Motor neuron (in vitro differentiated cells): Measurements from ENCODE around the gene GABRB2. TPM values are rescaled to one million over a fixed set of nuclear protein-coding genes. Genes with fewer than 3 reads are reported as not detected.
"Not testable (repeated sequence)": the region's sequence is repeated elsewhere in the genome, so short reads cannot be mapped to it uniquely, and the experiment has no call there.

Experiments
- ATAC-seq, 8 experiments: fragments of 200-7000 bp; cut with Tn5 transposase; replicated peaks in 6 of 8; 2 replicates each; pipeline ENCODE4 v1.8.0; 2021; ENCODE audit warnings: mild to moderate bottlenecking in 8 of 8, moderate library complexity in 8 of 8
- H3K27ac ChIP-seq, 2 donors: fragments of 250-450 bp; sonication (Bioruptor Pico); 2 replicates each; pipeline ENCODE4 v1.9.0; 2021; ENCODE audit warnings: antibody characterized with exemption in 2 of 2, mild to moderate bottlenecking in 2 of 2, moderate library complexity in 1 of 2
- H3K4me1 ChIP-seq, 2 donors: fragments of 250-450 bp; sonication (Bioruptor Pico); replicated peaks in 1 of 2; 2 replicates each; pipeline ENCODE4 v1.6.1; 2021; ENCODE audit warnings: antibody characterized with exemption in 2 of 2, mild to moderate bottlenecking in 2 of 2, moderate library complexity in 1 of 2
- H3K4me3 ChIP-seq, 5 donors: fragments of 250-450 bp; sonication (Bioruptor Pico); 2 replicates each; pipeline ENCODE4 v1.9.0; 2021; ENCODE audit warnings: antibody characterized with exemption in 5 of 5, mild to moderate bottlenecking in 5 of 5, moderate library complexity in 4 of 5
- WGBS, 10 experiments: fragments of 450-650 bp; shearing (Covaris generic); methylation state at CpG; one replicate each; pipeline ENCODE4 v1.0.0; 2022; 5-methylcytosine and 5-hydroxymethylcytosine counted together
- in situ Hi-C, 9 experiments: fragments of 400-800 bp; cut with MboI; loops; one replicate each; pipeline ENCODE4 v1.15.0; 2021; ENCODE audit warnings: low sequenced_read_pairs in 9 of 9, low pct_unique_long_range_greater_than_20kb in 2 of 9; ENCODE audit not compliant: unreplicated experiment in 9 of 9
- total RNA-seq, 8 experiments: library from RNA; unstranded; fragments of 300-600 nt; gene quantifications; 2 replicates each; pipeline versions ENCODE4 v1.2.3 to v1.2.4, GENCODE V29; 2022

The GABRB2 gene
- total RNA-seq, 8 experiments from 2014 or later = 0.97 to 17.4 (median 7.8) TPM

- no peak for ATAC-seq
- no peaks in the 10 kb centered on the region for H3K4me1 ChIP-seq
- 23 to 100% (median 33%) methylated on average over 1 of the region's 1 CpG; no CpG with 5 or more reads in 5 of the 10 experiments for WGBS, 10 experiments
- H3K27ac ChIP-seq = no peak overlapping the region
- H3K4me3 ChIP-seq = no peak overlapping the region
- in situ Hi-C loops = no loop called here
Observed at GRCh38 chr5:161277011-161277410, 269.5 kb downstream of the GABRB2 start.

- H3K27ac ChIP-seq = no peak overlapping the region
- in situ Hi-C loops = no loop called here
- 26 to 100% (median 70%) methylated on average over 1 to 2 of the region's 2 CpGs; no CpG with 5 or more reads in 5 of the 10 experiments for WGBS, 10 experiments
Observed at GRCh38 chr5:161274951-161275350, 271.6 kb downstream of the GABRB2 start.

GRCh38 chr5:161273410-161273809 is 273.1 kb downstream of the GABRB2 start:
- no peak for ATAC-seq
- Histone ChIP-seq H3K4me3 (no peak overlapping the region), H3K4me1 (no peaks in the 10 kb centered on the region), H3K27ac (no peak overlapping the region)
- in situ Hi-C loops = no loop called here

More at GRCh38 chr5:161274951-161275350, 271.6 kb downstream of the GABRB2 start:
- Histone ChIP-seq H3K4me3 (no peak overlapping the region), H3K4me1 (no peaks in the 10 kb centered on the region)
- peak in 3 of 8 experiments; percentile 41 to 64 (median 60) for ATAC-seq

DNA sequence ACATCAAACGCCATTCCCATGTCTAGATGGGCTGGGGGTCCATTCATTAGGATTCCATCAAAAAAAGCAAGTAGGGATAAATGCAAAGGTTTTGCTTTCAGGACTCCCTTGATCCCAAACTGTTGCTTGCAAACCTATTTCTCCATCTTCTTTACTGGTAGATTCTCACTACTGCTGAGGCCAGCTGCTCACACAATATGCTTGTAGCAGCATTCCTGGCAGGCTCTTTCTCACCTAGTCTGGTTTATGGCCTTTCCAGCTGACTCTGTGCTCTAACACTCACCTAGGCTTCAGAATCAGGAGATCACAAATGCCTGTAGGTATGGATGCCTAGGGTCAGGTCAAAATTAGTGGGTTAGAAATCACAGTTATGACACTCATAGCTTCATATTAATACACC is 274.7 kb downstream of the GABRB2 start:
- H3K4me3 ChIP-seq = no peak overlapping the region
- ATAC-seq = no peak
- H3K27ac ChIP-seq = no peak overlapping the region
- in situ Hi-C loops = no loop called here
- 0 to 100% (median 64%) methylated on average over 1 of the region's 1 CpG; no CpG with 5 or more reads in 4 of the 10 experiments for WGBS, 10 experiments
- no peaks in the 10 kb centered on the region for H3K4me1 ChIP-seq

GRCh38 chr5:161269125-161269524 is 277.4 kb downstream of the GABRB2 start:
- in situ Hi-C loops = no loop called here
- no peak for ATAC-seq
- Histone ChIP-seq H3K4me1 (no peaks in the 10 kb centered on the region), H3K4me3 (no peak overlapping the region), H3K27ac (no peak overlapping the region)

DNA sequence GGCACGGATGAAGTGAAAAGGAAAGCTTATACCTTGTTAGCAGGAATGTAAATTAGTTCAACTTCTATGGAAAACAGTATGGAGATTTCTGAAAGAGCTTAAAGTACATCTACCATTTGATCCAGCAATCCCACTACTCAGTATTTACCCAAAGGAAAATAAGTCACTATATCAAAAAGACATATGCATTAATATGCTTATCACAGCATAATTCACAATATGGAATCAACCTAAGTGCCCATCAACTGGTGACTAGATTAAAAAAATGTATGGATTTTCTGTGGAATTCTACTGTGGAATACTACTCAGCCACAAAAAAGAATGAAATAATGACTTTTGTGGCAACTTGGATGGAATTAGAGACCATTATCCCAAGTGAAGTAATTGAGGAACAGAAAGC is 279.6 kb downstream of the GABRB2 start:
- Histone ChIP-seq H3K4me3 (no peak overlapping the region), H3K4me1 (no peaks in the 10 kb centered on the region), H3K27ac (no peak overlapping the region)
- in situ Hi-C loops = no loop called here
- no peak for ATAC-seq
- 17 to 100% (median 90%) methylated on average over 1 of the region's 1 CpG; no CpG with 5 or more reads in 1 of the 10 experiments for WGBS, 10 experiments

DNA sequence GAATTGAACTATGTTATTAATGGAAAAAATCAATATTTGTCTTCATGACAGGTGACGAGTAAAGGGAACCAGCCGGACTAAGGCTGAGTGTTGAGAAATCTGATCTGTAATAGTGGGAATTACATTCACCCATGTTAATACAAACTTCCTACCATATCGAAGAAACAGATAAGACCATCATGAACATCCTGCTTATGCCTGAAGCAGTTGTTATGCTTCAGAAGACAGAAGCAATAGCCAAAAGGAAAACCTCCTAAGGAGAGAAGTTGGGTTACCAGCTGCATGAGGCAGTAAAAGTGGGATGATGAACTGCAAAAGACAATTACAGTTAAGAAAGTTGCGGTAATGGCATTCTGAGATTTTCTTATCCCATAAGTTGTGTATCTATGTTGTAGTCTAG is 281.5 kb downstream of the GABRB2 start:
- ATAC-seq = no peak
- 46 to 100% (median 93%) methylated on average over 2 to 4 of the region's 4 CpGs; no CpG with 5 or more reads in 1 of the 10 experiments for WGBS, 10 experiments
- Histone ChIP-seq H3K4me3 (no peak overlapping the region), H3K4me1 (no peaks in the 10 kb centered on the region), H3K27ac (no peak overlapping the region)
- in situ Hi-C loops = no loop called here

DNA sequence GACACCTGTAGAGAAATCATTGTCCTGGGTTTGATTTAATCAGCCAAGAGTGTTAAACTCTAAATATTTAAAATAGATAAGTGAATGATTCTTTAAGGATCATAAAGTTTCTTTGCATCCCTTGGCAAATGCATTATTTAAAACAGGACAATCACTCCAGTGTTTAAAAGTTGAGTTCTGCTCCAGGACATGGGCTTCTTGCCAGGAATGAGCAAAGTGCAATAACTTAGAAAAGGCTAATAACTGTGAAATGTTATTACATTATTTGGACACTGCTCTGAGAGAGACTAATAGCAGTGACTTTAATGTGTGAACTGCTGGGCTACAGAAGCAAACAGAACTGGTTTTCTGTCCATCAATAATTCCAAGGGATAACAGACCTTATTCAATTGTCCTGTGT is 283.3 kb downstream of the GABRB2 start:
- no peaks in the 10 kb centered on the region for H3K4me1 ChIP-seq
- in situ Hi-C loops = no loop called here
- peak in 1 of 8 experiments; percentile 39 for ATAC-seq
- no peak overlapping the region for H3K4me3 ChIP-seq
- no peak overlapping the region for H3K27ac ChIP-seq

GRCh38 chr5:161261668-161262323 is 284.7 kb downstream of the GABRB2 start:
- 0 to 96% (median 78%) methylated on average over 1 to 4 of the region's 4 CpGs; no CpG with 5 or more reads in 1 of the 10 experiments for WGBS, 10 experiments
- no peak for ATAC-seq
- Histone ChIP-seq H3K27ac (no peak overlapping the region), H3K4me3 (no peak overlapping the region), H3K4me1 (no peaks in the 10 kb centered on the region)
- in situ Hi-C loops = no loop called here

DNA sequence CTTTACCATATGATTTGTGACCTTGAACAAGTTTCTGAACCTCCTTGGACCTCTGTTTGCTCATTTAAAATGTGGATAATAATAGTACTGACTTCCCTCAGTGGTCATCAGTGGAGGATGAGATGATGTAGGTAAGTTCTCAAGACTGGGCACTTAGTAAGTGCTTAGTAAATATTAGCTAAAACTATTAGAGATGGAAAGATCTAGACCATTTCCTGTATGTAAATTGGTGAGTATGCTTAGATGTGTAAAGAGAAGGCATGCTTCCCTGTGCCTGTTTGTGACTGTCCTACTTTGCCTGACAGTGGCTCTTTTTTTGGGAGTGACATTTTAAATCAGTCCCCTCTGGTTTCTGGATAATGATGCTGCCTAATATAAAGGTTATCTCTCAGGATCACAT is 288.1 kb downstream of the GABRB2 start:
- no peak for ATAC-seq
- no peak overlapping the region for H3K27ac ChIP-seq
- in situ Hi-C loops = no loop called here

GRCh38 chr5:161256957-161257356 is 289.6 kb downstream of the GABRB2 start:
- Histone ChIP-seq H3K4me1 (no peaks in the 10 kb centered on the region), H3K4me3 (no peak overlapping the region), H3K27ac (no peak overlapping the region)
- in situ Hi-C loops = no loop called here
- ATAC-seq = no peak
- 0 to 100% (median 59%) methylated on average over 1 to 2 of the region's 2 CpGs; no CpG with 5 or more reads in 2 of the 10 experiments for WGBS, 10 experiments

More for the DNA sequence above, 288.1 kb downstream of the GABRB2 start:
- Histone ChIP-seq H3K4me1 (no peaks in the 10 kb centered on the region), H3K4me3 (no peak overlapping the region)

DNA sequence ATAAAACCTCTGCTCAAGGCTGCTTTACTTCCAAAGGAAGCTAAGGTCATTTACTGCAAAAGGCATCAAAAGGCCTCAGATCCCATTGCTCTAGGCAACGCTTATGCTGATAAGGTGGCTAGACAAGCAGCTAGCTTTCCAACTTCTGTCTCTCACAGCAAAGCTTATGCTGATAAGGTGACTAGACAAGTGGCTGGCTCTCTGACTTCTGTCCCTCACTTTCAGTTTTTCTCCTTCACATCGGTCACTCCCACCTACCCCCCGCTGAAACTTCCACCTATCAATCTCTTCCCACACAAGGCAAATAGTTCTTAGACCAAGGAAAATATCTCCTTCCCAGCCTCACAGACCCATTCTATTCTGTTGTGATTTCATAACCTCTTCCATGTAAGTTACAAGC is 293.6 kb downstream of the GABRB2 start:
- WGBS, 10 experiments = 18 to 100% (median 80%) methylated on average over 1 to 3 of the region's 3 CpGs; no CpG with 5 or more reads in 3 of the 10 experiments
- ATAC-seq, in situ Hi-C loops, H3K27ac ChIP-seq, H3K4me1 ChIP-seq, H3K4me3 ChIP-seq: not testable (repeated sequence)

GRCh38 chr5:161246749-161247148 is 299.8 kb downstream of the GABRB2 start:
- ATAC-seq = peak in 2 of 8 experiments; percentile 41 to 55
- Histone ChIP-seq H3K27ac (no peak overlapping the region), H3K4me1 (peaks cover 8 to 18% of the 10 kb centered on the region in 2 donors), H3K4me3 (no peak overlapping the region)
- in situ Hi-C loops = no loop called here
- 0 to 82% (median 61%) methylated on average over 1 to 4 of the region's 4 CpGs for WGBS, 10 experiments

DNA sequence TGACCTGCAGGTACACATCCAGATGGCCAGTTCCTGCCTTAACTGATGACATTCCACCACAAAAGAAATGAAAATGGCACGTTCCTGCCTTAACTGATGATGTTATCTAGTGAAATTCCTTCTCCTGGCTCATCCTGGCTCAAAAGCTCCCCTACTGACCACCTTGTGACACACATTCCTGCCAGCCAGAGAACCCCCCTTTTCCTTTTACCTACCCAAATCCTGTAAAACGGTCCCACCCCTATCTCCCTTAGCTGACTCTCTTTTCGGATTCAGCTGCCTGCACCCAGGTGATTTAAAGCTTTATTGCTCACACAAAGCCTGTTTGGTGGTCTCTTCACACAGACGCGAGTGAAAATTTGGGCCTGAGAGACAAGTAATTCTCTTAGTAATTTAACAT is 300.7 kb downstream of the GABRB2 start:
- peaks cover 8 to 18% of the 10 kb centered on the region in 2 donors for H3K4me1 ChIP-seq
- 0 to 100% (median 60%) methylated on average over 1 to 4 of the region's 5 CpGs; no CpG with 5 or more reads in 2 of the 10 experiments for WGBS, 10 experiments
- H3K27ac ChIP-seq, ATAC-seq, in situ Hi-C loops, H3K4me3 ChIP-seq: not testable (repeated sequence)
